Thyroid gland (tissue), 4 donors: ENCODE measurements around the gene SEM1.

Experiments
- CTCF ChIP-seq, 6 experiments: fragments of 200-600 bp in 3 of 6; fragments of 450-650 bp in 3 of 6; sonication (generic) in 3 of 6; IDR thresholded peaks; one replicate each; pipeline ENCODE4 v1.5.1; 2016 to 2019; ENCODE audit warnings: antibody characterized with exemption in 6 of 6, mild to moderate bottlenecking in 2 of 6, inconsistent platforms in 1 of 6, moderate library complexity in 1 of 6
- POLR2A ChIP-seq, 2 donors: fragments of 450-650 bp; IDR thresholded peaks; one replicate each; pipeline ENCODE4 v1.6.1; 2017; ENCODE audit warnings: antibody characterized with exemption in 2 of 2, mild to moderate bottlenecking in 2 of 2, moderate library complexity in 1 of 2

- TF ChIP-seq CTCF (IDR thresholded peaks at IDR 0.05) (no peak), POLR2A (IDR thresholded peaks at IDR 0.05) (no peak)
These were observed 64.6 kb downstream of the SEM1 start for GRCh38 chr7:96645084-96645483.
